ENCODE results near the gene IL31RA.

Gene IL31RA

DNA sequence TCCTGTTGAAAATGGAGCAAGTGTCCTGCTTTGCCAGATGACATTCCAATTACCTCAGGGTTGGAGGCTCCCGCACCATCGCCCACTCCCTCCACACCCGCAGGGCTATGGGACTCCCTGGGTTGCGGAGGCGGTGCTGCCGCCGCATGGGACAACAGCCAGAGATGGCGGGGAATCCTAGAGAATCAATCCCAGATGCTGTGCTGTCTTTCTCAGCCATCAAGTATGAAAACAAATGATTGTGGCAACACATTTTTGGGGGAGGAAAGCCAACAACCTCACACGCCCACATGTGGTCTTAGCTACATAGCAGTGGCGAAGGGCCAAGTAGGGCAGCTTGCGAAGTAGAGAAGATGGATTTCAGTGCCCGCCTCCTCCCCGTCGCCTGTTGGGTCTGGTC, 46.7 kb downstream of the IL31RA start:
- no peaks in the 10 kb centered on the region for H3K36me3 ChIP-seq (replicated peaks; ENCODE audit: low read depth, low read length)

DNA sequence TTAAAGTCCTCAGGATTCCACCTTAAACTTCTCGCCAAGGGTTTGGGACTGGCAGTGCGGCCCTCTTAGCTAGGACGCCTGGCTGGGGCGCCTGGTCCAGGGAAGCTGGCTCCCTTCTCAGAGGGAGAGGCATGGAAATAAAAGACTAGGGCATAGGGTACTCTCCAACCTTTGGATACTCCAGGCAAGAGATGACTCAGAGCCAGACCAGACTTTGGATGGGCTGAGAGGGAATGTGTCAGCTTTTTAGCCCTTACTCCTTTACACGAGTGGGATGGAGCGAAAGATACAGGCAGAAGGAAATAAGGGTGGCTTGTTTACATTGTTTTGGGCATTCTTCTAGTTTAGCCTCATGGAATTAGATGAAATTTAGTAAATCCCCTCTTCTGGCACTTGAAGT, 48.2 kb downstream of the IL31RA start:
- H3K4me1 ChIP-seq (ENCODE audit: low read length): peaks cover 46% of the 10 kb centered on the region
- no peak overlapping the region for H3K9ac ChIP-seq (ENCODE audit: low read length)
- no peak overlapping the region for H3K4me3 ChIP-seq (ENCODE audit: low read length)
- H3K9me3 ChIP-seq (ENCODE audit: insufficient read depth, low read length): no peaks in the 10 kb centered on the region
- no peaks in the 10 kb centered on the region for H3K79me2 ChIP-seq (ENCODE audit: low read length)
- no peak for TF ChIP-seq EZH2phosphoT487 (IDR thresholded peaks at IDR 0.05; ENCODE audit: low read depth)
- no peak for TF ChIP-seq CTCF (IDR thresholded peaks at IDR 0.05; ENCODE audit: low read depth, low read length)
- H2AFZ ChIP-seq (ENCODE audit: low read depth, low read length): no peak overlapping the region
- no peak overlapping the region for H3K4me2 ChIP-seq (ENCODE audit: low read length)
- H3K27me3 ChIP-seq (ENCODE audit: low read depth, low read length): no peaks in the 10 kb centered on the region
- no peaks in the 10 kb centered on the region for H4K20me1 ChIP-seq (ENCODE audit: insufficient read depth, low read length)
- no peak overlapping the region for H3K27ac ChIP-seq (ENCODE audit: low read length)
- no peaks in the 10 kb centered on the region for H3K36me3 ChIP-seq (replicated peaks; ENCODE audit: low read depth, low read length)

More for the DNA sequence above, 46.7 kb downstream of the IL31RA start:
- H3K9ac ChIP-seq (ENCODE audit: low read length): no peak overlapping the region
- H3K27ac ChIP-seq (ENCODE audit: low read length): no peak overlapping the region
- H3K4me3 ChIP-seq (ENCODE audit: low read length): no peak overlapping the region
- TF ChIP-seq EZH2phosphoT487 (IDR thresholded peaks at IDR 0.05; ENCODE audit: low read depth) (no peak), CTCF (IDR thresholded peaks at IDR 0.05; ENCODE audit: low read depth, low read length) (no peak)
- H3K4me1 ChIP-seq (ENCODE audit: low read length): peaks cover 37% of the 10 kb centered on the region
- no peaks in the 10 kb centered on the region for H3K9me3 ChIP-seq (ENCODE audit: insufficient read depth, low read length)
- no peaks in the 10 kb centered on the region for H3K27me3 ChIP-seq (ENCODE audit: low read depth, low read length)
- no peak overlapping the region for H3K4me2 ChIP-seq (ENCODE audit: low read length)
- no peaks in the 10 kb centered on the region for H3K79me2 ChIP-seq (ENCODE audit: low read length)
- H2AFZ ChIP-seq (ENCODE audit: low read depth, low read length): no peak overlapping the region
- no peaks in the 10 kb centered on the region for H4K20me1 ChIP-seq (ENCODE audit: insufficient read depth, low read length)

DNA sequence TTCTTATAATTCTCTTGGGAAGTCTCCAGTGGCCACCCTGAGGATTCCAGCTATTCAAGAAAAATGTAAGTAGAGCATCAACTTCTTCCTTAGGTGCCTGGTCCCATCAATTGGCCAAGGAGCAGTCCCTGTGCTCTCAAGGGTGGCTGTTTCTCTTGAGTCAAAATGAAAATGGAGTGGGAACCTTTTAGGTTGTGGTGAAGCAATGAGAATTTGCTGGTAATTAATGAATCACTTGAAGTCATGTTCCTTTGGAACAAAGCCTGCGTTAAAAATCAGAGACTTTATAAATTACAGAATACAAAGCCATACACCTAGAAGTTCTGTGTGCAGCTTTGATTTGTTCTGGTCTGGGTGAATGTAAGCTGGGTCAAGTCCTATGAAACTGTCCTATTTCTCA, 48.9 kb downstream of the IL31RA start:
- H3K4me2 ChIP-seq (ENCODE audit: low read length): peak overlapping the region; percentile 62
- no peaks in the 10 kb centered on the region for H3K36me3 ChIP-seq (replicated peaks; ENCODE audit: low read depth, low read length)
- H3K27me3 ChIP-seq (ENCODE audit: low read depth, low read length): no peaks in the 10 kb centered on the region
- TF ChIP-seq CTCF (IDR thresholded peaks at IDR 0.05; ENCODE audit: low read depth, low read length) (no peak), EZH2phosphoT487 (IDR thresholded peaks at IDR 0.05; ENCODE audit: low read depth) (no peak)
- peak overlapping the region; percentile 27 for H3K4me3 ChIP-seq (ENCODE audit: low read length)
- H3K9me3 ChIP-seq (ENCODE audit: insufficient read depth, low read length): no peaks in the 10 kb centered on the region
- H3K4me1 ChIP-seq (ENCODE audit: low read length): peaks cover 45% of the 10 kb centered on the region
- no peak overlapping the region for H2AFZ ChIP-seq (ENCODE audit: low read depth, low read length)
- H3K9ac ChIP-seq (ENCODE audit: low read length): no peak overlapping the region
- H3K79me2 ChIP-seq (ENCODE audit: low read length): no peaks in the 10 kb centered on the region
- no peaks in the 10 kb centered on the region for H4K20me1 ChIP-seq (ENCODE audit: insufficient read depth, low read length)
- H3K27ac ChIP-seq (ENCODE audit: low read length): no peak overlapping the region

GRCh38 chr5:55900776-55901175, 49.6 kb downstream of the IL31RA start:
- no peak for TF ChIP-seq EZH2phosphoT487 (IDR thresholded peaks at IDR 0.05; ENCODE audit: low read depth)
- no peak for TF ChIP-seq CTCF (IDR thresholded peaks at IDR 0.05; ENCODE audit: low read depth, low read length)
- Histone ChIP-seq H3K27me3 (ENCODE audit: low read depth, low read length) (no peaks in the 10 kb centered on the region), H3K4me1 (ENCODE audit: low read length) (peaks cover 45% of the 10 kb centered on the region), H3K9ac (ENCODE audit: low read length) (no peak overlapping the region), H4K20me1 (ENCODE audit: insufficient read depth, low read length) (no peaks in the 10 kb centered on the region), H3K27ac (ENCODE audit: low read length) (no peak overlapping the region), H3K36me3 (replicated peaks; ENCODE audit: low read depth, low read length) (no peaks in the 10 kb centered on the region), H3K9me3 (ENCODE audit: insufficient read depth, low read length) (no peaks in the 10 kb centered on the region), H3K4me3 (ENCODE audit: low read length) (no peak overlapping the region), H2AFZ (ENCODE audit: low read depth, low read length) (no peak overlapping the region), H3K4me2 (ENCODE audit: low read length) (peak overlapping the region; percentile 62), H3K79me2 (ENCODE audit: low read length) (no peaks in the 10 kb centered on the region)

Data from OCI-LY3 (cell line).